ENCODE results near the gene RHOBTB3. TPM values are rescaled to one million over a fixed set of nuclear protein-coding genes. Genes with fewer than 3 reads are reported as not detected.

The RHOBTB3 gene
- total RNA-seq, 1 donor from 2014 or later, result 21.6 TPM

- FAIRE-seq (no peak), DNase-seq (ENCODE audit: low read depth) (no peak)
- no peak for TF ChIP-seq CTCF (IDR thresholded peaks at IDR 0.05; ENCODE audit: insufficient read depth, low read length, severe bottlenecking)
- Histone ChIP-seq H3K27me3 (ENCODE audit: control insufficient read depth, insufficient read depth, low read length) (no peaks in the 10 kb centered on the region), H3K36me3 (ENCODE audit: control insufficient read depth, insufficient read depth, low read length) (no peaks in the 10 kb centered on the region), H3K4me3 (ENCODE audit: low read depth, low read length) (no peak overlapping the region)
Observed at GRCh38 chr5:95725937-95726810, 5.0 kb upstream of the RHOBTB3 start.

- DNase-seq (ENCODE audit: low read depth) (no peak), FAIRE-seq (no peak)
- H3K27me3 ChIP-seq (ENCODE audit: control insufficient read depth, insufficient read depth, low read length), result no peaks in the 10 kb centered on the region
- H3K4me3 ChIP-seq (ENCODE audit: low read depth, low read length), result no peak overlapping the region
- H3K36me3 ChIP-seq (ENCODE audit: control insufficient read depth, insufficient read depth, low read length), result no peaks in the 10 kb centered on the region
- TF ChIP-seq CTCF (IDR thresholded peaks at IDR 0.05; ENCODE audit: insufficient read depth, low read length, severe bottlenecking), result no peak
Observed at GRCh38 chr5:95726811-95727763, 4.0 kb upstream of the RHOBTB3 start.

- no peaks in the 10 kb centered on the region for H3K36me3 ChIP-seq (ENCODE audit: control insufficient read depth, insufficient read depth, low read length)
- no peak overlapping the region for H3K4me3 ChIP-seq (ENCODE audit: low read depth, low read length)
- FAIRE-seq, result no peak
- no peak for TF ChIP-seq CTCF (IDR thresholded peaks at IDR 0.05; ENCODE audit: insufficient read depth, low read length, severe bottlenecking)
- peak; percentile 90 for DNase-seq (ENCODE audit: low read depth)
- no peaks in the 10 kb centered on the region for H3K27me3 ChIP-seq (ENCODE audit: control insufficient read depth, insufficient read depth, low read length)
Observed at GRCh38 chr5:95727764-95728191, 3.4 kb upstream of the RHOBTB3 start.

- DNase-seq (ENCODE audit: low read depth) (peak; percentile 87), FAIRE-seq (no peak)
- Histone ChIP-seq H3K27me3 (ENCODE audit: control insufficient read depth, insufficient read depth, low read length) (no peaks in the 10 kb centered on the region), H3K4me3 (ENCODE audit: low read depth, low read length) (no peak overlapping the region), H3K36me3 (ENCODE audit: control insufficient read depth, insufficient read depth, low read length) (no peaks in the 10 kb centered on the region)
- no peak for TF ChIP-seq CTCF (IDR thresholded peaks at IDR 0.05; ENCODE audit: insufficient read depth, low read length, severe bottlenecking)
Observed at GRCh38 chr5:95728494-95729114, 2.5 kb upstream of the RHOBTB3 start.

- DNase-seq (ENCODE audit: low read depth), result no peak
- FAIRE-seq, result no peak
- Histone ChIP-seq H3K36me3 (ENCODE audit: control insufficient read depth, insufficient read depth, low read length) (no peaks in the 10 kb centered on the region), H3K4me3 (ENCODE audit: low read depth, low read length) (no peak overlapping the region), H3K27me3 (ENCODE audit: control insufficient read depth, insufficient read depth, low read length) (no peaks in the 10 kb centered on the region)
- TF ChIP-seq CTCF (IDR thresholded peaks at IDR 0.05; ENCODE audit: insufficient read depth, low read length, severe bottlenecking), result no peak
Observed at GRCh38 chr5:95729115-95730010, 1.8 kb upstream of the RHOBTB3 start.
